ENCODE data around the gene EYA2.

- no peak for TF ChIP-seq POLR2AphosphoS5 (IDR thresholded peaks at IDR 0.05; ENCODE audit: borderline replicate concordance, low read depth, low read length)
- no peak for TF ChIP-seq EZH2 (IDR thresholded peaks at IDR 0.05)
Observed at GRCh38 chr20:47136782-47137181, 242.1 kb downstream of the EYA2 start.

Data from SK-N-MC (cell line).